HepG2 (cell line): ENCODE data around the gene SECTM1. TPM values are rescaled to one million over a fixed set of nuclear protein-coding genes. Genes with fewer than 3 reads are reported as not detected.

Experiments
- AGO1 ChIP-seq: fragments of 200-400 bp; formaldehyde crosslinking; IDR thresholded peaks from 2 replicates; pipeline ENCODE4 v1.6.1; 2017; ENCODE audit warnings: mild to moderate bottlenecking, low read depth, low read length, moderate library complexity; ENCODE audit not compliant: poor library complexity, severe bottlenecking
- ARID2 ChIP-seq: sonication (generic); formaldehyde crosslinking; IDR thresholded peaks from 2 replicates; pipeline ENCODE4 v1.8.1; 2022; ENCODE audit warnings: mild to moderate bottlenecking, missing genetic modification reagents, borderline replicate concordance
- CHD4 ChIP-seq: fragments of 200-600 bp; sonication (generic); IDR thresholded peaks from 2 replicates; pipeline ENCODE4 v1.7.0; 2017; ENCODE audit warnings: mild to moderate bottlenecking, low read length, borderline replicate concordance
- HIVEP1 ChIP-seq: sonication (generic); formaldehyde crosslinking; IDR thresholded peaks from 2 replicates; pipeline ENCODE4 v1.4.0; 2020; ENCODE audit warnings: mild to moderate bottlenecking, missing genetic modification reagents
- KLF12 ChIP-seq: sonication (generic); formaldehyde crosslinking; IDR thresholded peaks from 2 replicates; pipeline ENCODE4 v1.4.0; 2020; ENCODE audit warnings: missing genetic modification reagents, borderline replicate concordance
- MZF1 ChIP-seq: sonication (generic); formaldehyde crosslinking; IDR thresholded peaks from 2 replicates; pipeline ENCODE4 v1.8.1; 2023; ENCODE audit warnings: mild to moderate bottlenecking, missing genetic modification reagents, borderline replicate concordance
- NFYB ChIP-seq: sonication (generic); formaldehyde crosslinking; IDR thresholded peaks from 2 replicates; pipeline ENCODE4 v1.4.0; 2020; ENCODE audit warnings: missing genetic modification reagents
- PHF8 ChIP-seq: sonication (generic); formaldehyde crosslinking; IDR thresholded peaks from 2 replicates; pipeline ENCODE4 v1.5.0; 2020; ENCODE audit warnings: missing genetic modification reagents
- RARG ChIP-seq: sonication (generic); formaldehyde crosslinking; IDR thresholded peaks from 2 replicates; pipeline ENCODE4 v1.4.0; 2020; ENCODE audit warnings: low read depth, mild to moderate bottlenecking, missing genetic modification reagents
- RBFOX2 ChIP-seq: fragments of 200-400 bp; formaldehyde crosslinking; IDR thresholded peaks from 2 replicates; pipeline ENCODE4 v1.6.1; 2017; ENCODE audit warnings: low read depth, mild to moderate bottlenecking, low read length
- RFX5 ChIP-seq: IDR thresholded peaks from 2 replicates; pipeline ENCODE4 v1.6.1; 2011; ENCODE audit warnings: low read depth, low read length, improper control_type of control experiment
- RXRA ChIP-seq: sonication (generic); formaldehyde crosslinking; IDR thresholded peaks from 2 replicates; pipeline ENCODE4 v1.5.1; 2020; ENCODE audit warnings: missing genetic modification reagents
- TGIF2 ChIP-seq: IDR thresholded peaks from 2 replicates; pipeline ENCODE4 v1.6.1; 2016; ENCODE audit warnings: control low read depth, missing compliant biosample characterization
- ZBTB20 ChIP-seq: sonication (generic); formaldehyde crosslinking; IDR thresholded peaks from 2 replicates; pipeline ENCODE4 v1.8.1; 2023; ENCODE audit warnings: missing genetic modification reagents, low read depth, mild to moderate bottlenecking, borderline replicate concordance
- ZBTB8A ChIP-seq: sonication (generic); formaldehyde crosslinking; IDR thresholded peaks from 2 replicates; pipeline ENCODE4 v1.4.0; 2020; ENCODE audit warnings: mild to moderate bottlenecking, low read depth, missing genetic modification reagents, borderline replicate concordance
- ZFP36L2 ChIP-seq: sonication (generic); formaldehyde crosslinking; IDR thresholded peaks from 2 replicates; pipeline ENCODE4 v1.4.0; 2020; ENCODE audit warnings: missing genetic modification reagents
- ZFP41 ChIP-seq: sonication (generic); formaldehyde crosslinking; IDR thresholded peaks from 2 replicates; pipeline ENCODE4 v1.4.0; 2020; ENCODE audit warnings: mild to moderate bottlenecking, missing genetic modification reagents, borderline replicate concordance
- ZFY ChIP-seq: sonication (generic); formaldehyde crosslinking; IDR thresholded peaks from 2 replicates; pipeline ENCODE4 v1.4.0; 2020; ENCODE audit warnings: missing genetic modification reagents
- ZFYVE20 ChIP-seq: sonication (generic); formaldehyde crosslinking; IDR thresholded peaks from 2 replicates; pipeline ENCODE4 v1.8.0; 2023; ENCODE audit warnings: low read depth, mild to moderate bottlenecking, moderate library complexity, missing genetic modification reagents, borderline replicate concordance
- ZNF558 ChIP-seq: sonication (generic); formaldehyde crosslinking; IDR thresholded peaks from 2 replicates; pipeline ENCODE4 v1.9.0; 2022; ENCODE audit warnings: mild to moderate bottlenecking, missing genetic modification reagents, borderline replicate concordance
- ZNF563 ChIP-seq: sonication (generic); formaldehyde crosslinking; IDR thresholded peaks from 2 replicates; pipeline ENCODE4 v1.8.0; 2022; ENCODE audit warnings: mild to moderate bottlenecking, moderate library complexity, missing genetic modification reagents
- polyA plus RNA-seq, 8 experiments: library from polyadenylated mRNA; depleted of rRNA in 3 of 8; stranded (reverse) in 7 of 8; unstranded in 1 of 8; fragments of >200 nt; fragmentation: Illumina TruSeq in 4 of 8; extraction: Trizol in 4 of 8; gene quantifications; 2 replicates each; pipeline versions ENCODE4 v1.2.1 to v1.2.3, GENCODE V29; 2011 to 2016; ENCODE audit warnings: low read depth in 4 of 8, missing spikeins in 1 of 8, mixed read lengths in 1 of 8; ENCODE audit not compliant: insufficient read depth in 1 of 8
- total RNA-seq, 5 experiments: library from RNA; depleted of rRNA; stranded (reverse); fragments of >200 nt; fragmentation: Illumina TruSeq; extraction: Trizol; gene quantifications; 2 replicates each; pipeline ENCODE4 v1.2.3, GENCODE V29; 2016; ENCODE audit warnings: low read depth in 1 of 5
- TF ChIP-seq, protein P1 (sequence below): sonication (generic); formaldehyde crosslinking; conservative IDR thresholded peaks from 2 replicates; pipeline ENCODE4 v1.4.0; 2020; ENCODE audit warnings: missing genetic modification reagents
- TF ChIP-seq, protein P2 (sequence below): IDR thresholded peaks from 2 replicates; pipeline ENCODE4 v1.6.1; 2016
- TF ChIP-seq, protein P3 (sequence below): conservative IDR thresholded peaks from 2 replicates; pipeline ENCODE4 v1.6.1; 2018; ENCODE audit warnings: missing genetic modification reagents
- TF ChIP-seq, protein P4 (sequence below): sonication (generic); formaldehyde crosslinking; IDR thresholded peaks from 2 replicates; pipeline ENCODE4 v1.8.0; 2022; ENCODE audit warnings: missing genetic modification reagents, mild to moderate bottlenecking, borderline replicate concordance
- TF ChIP-seq, protein P5 (sequence below): sonication (generic); formaldehyde crosslinking; IDR thresholded peaks from 2 replicates; pipeline ENCODE4 v1.5.0; 2020; ENCODE audit warnings: mild to moderate bottlenecking, low read depth, missing genetic modification reagents, borderline replicate concordance

SECTM1 gene
- total and polyA plus RNA-seq, 2 of the 13 experiments (the other 11 are each of a cell fraction or from before 2014, with no cell fraction given), result 3.5 to 5.3 TPM

DNA sequence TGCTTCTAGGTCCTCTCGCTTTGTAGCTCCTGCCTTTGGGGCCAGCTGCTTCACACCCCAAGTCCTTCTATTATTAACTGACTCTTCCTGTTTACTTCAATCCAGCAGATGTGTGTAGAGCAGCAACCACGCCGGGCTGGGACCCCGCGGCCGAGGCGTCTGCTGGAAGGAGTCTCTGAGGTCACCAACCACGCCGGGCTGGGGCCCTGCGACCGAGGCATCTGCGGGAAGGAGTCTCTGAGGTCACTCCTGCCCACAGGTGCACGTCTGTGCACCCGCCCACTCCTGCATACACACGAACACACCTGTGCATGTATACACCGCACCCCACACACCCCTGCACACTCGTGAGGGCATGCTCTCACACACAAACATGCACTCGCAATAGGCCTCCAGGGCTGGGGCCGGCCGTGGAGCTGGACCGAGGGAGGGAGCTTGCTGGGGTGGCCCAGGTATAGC is 17.7 kb upstream of the SECTM1 start (continued):
- no peak for TF ChIP-seq ZFP36L2 (CRISPR knock-in tag)
- TF ChIP-seq ZNF563, result no peak
- TF ChIP-seq MZF1, result no peak
- no peak for TF ChIP-seq ZNF558
- peak; percentile 51 for TF ChIP-seq AGO1
- TF ChIP-seq TGIF2 (CRISPR knock-in tag), result no peak
- TF ChIP-seq, protein P1, sequence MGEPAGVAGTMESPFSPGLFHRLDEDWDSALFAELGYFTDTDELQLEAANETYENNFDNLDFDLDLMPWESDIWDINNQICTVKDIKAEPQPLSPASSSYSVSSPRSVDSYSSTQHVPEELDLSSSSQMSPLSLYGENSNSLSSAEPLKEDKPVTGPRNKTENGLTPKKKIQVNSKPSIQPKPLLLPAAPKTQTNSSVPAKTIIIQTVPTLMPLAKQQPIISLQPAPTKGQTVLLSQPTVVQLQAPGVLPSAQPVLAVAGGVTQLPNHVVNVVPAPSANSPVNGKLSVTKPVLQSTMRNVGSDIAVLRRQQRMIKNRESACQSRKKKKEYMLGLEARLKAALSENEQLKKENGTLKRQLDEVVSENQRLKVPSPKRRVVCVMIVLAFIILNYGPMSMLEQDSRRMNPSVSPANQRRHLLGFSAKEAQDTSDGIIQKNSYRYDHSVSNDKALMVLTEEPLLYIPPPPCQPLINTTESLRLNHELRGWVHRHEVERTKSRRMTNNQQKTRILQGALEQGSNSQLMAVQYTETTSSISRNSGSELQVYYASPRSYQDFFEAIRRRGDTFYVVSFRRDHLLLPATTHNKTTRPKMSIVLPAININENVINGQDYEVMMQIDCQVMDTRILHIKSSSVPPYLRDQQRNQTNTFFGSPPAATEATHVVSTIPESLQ (CRISPR knock-in tag), result no peak
- no peak for TF ChIP-seq HIVEP1 (CRISPR knock-in tag)
- TF ChIP-seq, protein P2, sequence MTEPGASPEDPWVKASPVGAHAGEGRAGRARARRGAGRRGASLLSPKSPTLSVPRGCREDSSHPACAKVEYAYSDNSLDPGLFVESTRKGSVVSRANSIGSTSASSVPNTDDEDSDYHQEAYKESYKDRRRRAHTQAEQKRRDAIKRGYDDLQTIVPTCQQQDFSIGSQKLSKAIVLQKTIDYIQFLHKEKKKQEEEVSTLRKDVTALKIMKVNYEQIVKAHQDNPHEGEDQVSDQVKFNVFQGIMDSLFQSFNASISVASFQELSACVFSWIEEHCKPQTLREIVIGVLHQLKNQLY (CRISPR knock-in tag), result no peak
- no peak for TF ChIP-seq RBFOX2
- peak; percentile 1; the same call in 1 of the 2 replicates for TF ChIP-seq NFYB
- no peak for TF ChIP-seq ZFY
- TF ChIP-seq, protein P3, sequence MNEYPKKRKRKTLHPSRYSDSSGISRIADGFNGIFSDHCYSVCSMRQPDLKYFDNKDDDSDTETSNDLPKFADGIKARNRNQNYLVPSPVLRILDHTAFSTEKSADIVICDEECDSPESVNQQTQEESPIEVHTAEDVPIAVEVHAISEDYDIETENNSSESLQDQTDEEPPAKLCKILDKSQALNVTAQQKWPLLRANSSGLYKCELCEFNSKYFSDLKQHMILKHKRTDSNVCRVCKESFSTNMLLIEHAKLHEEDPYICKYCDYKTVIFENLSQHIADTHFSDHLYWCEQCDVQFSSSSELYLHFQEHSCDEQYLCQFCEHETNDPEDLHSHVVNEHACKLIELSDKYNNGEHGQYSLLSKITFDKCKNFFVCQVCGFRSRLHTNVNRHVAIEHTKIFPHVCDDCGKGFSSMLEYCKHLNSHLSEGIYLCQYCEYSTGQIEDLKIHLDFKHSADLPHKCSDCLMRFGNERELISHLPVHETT, result no peak
- no peak for TF ChIP-seq RARG (CRISPR knock-in tag)
- TF ChIP-seq, protein P4, sequence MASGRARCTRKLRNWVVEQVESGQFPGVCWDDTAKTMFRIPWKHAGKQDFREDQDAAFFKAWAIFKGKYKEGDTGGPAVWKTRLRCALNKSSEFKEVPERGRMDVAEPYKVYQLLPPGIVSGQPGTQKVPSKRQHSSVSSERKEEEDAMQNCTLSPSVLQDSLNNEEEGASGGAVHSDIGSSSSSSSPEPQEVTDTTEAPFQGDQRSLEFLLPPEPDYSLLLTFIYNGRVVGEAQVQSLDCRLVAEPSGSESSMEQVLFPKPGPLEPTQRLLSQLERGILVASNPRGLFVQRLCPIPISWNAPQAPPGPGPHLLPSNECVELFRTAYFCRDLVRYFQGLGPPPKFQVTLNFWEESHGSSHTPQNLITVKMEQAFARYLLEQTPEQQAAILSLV (CRISPR knock-in tag), result no peak
- TF ChIP-seq ARID2, result no peak
- TF ChIP-seq ZBTB20, result no peak
- 0 out of 2 replicates have a peak, but pooled peaks have one; percentile 9 for TF ChIP-seq CHD4
- TF ChIP-seq ZFYVE20 (CRISPR knock-in tag), result 0 out of 2 replicates have a peak, but pooled peaks have one; percentile 21
- TF ChIP-seq ZBTB8A (CRISPR knock-in tag), result no peak
- TF ChIP-seq, protein P5, sequence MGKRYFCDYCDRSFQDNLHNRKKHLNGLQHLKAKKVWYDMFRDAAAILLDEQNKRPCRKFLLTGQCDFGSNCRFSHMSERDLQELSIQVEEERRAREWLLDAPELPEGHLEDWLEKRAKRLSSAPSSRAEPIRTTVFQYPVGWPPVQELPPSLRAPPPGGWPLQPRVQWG (CRISPR knock-in tag), result no peak
- TF ChIP-seq PHF8 (CRISPR knock-in tag), result 0 out of 2 replicates have a peak, but pooled peaks have one; percentile 2
- no peak for TF ChIP-seq KLF12
- 0 out of 2 replicates have a peak, but pooled peaks have one; percentile 11 for TF ChIP-seq RXRA (CRISPR knock-in tag)
- no peak for TF ChIP-seq ZFP41 (CRISPR knock-in tag)
- TF ChIP-seq RFX5, result no peak
